Activated CD4-positive, alpha-beta memory T cell treated with anti-CD3 and anti-CD28 coated beads for 36 hours (primary cell): ENCODE results near the gene RGS7. TPM values are rescaled to one million over a fixed set of nuclear protein-coding genes. Genes with fewer than 3 reads are reported as not detected.
"Not testable (repeated sequence)": the region's sequence is repeated elsewhere in the genome, so short reads cannot be mapped to it uniquely, and the experiment has no call there.

ENCODE experiments used
- CTCF ChIA-PET: fragments of 350-600 bp; sonication (Branson Sonifier 250); formaldehyde crosslinking; loops from one replicate; lab custom pipeline; 2021; ENCODE audit warnings: antibody characterized with exemption, inconsistent platforms; lab: Charles Lee
- POLR2A ChIA-PET: fragments of 350-600 bp; sonication (Branson Sonifier 250); formaldehyde crosslinking; loops from one replicate; lab custom pipeline; 2021; ENCODE audit warnings: antibody characterized with exemption; lab: Charles Lee
- DNase-seq: peaks from one replicate; pipeline ENCODE4 v3.0.0-alpha.2; 2020
- H3K27ac Mint-ChIP-seq: one replicate; pipeline ENCODE4 v1.8.0; 2021; ENCODE audit warnings: mixed read lengths
- H3K27me3 Mint-ChIP-seq: one replicate; pipeline ENCODE4 v1.8.0; 2021; ENCODE audit warnings: mixed read lengths
- H3K36me3 Mint-ChIP-seq: one replicate; pipeline ENCODE4 v1.8.0; 2021; ENCODE audit warnings: mixed read lengths
- H3K4me1 Mint-ChIP-seq: one replicate; pipeline ENCODE4 v1.8.0; 2021; ENCODE audit warnings: low read depth, mixed read lengths
- H3K4me3 Mint-ChIP-seq: one replicate; pipeline ENCODE4 v1.8.0; 2021; ENCODE audit warnings: mild to moderate bottlenecking, mixed read lengths
- H3K9me3 Mint-ChIP-seq: one replicate; pipeline ENCODE4 v1.8.0; 2021; ENCODE audit warnings: mixed read lengths
- intact Hi-C: fragments of 100-400 bp; cut with micrococcal nuclease; formaldehyde crosslinking; loops from one replicate; pipeline ENCODE4 v1.15.1; 2023
- total RNA-seq, 2 experiments: library from RNA; stranded (reverse); gene quantifications; one replicate each; pipeline ENCODE4 v1.2.3, GENCODE V29; 2021

Gene RGS7
- total RNA-seq, 2 experiments from 2014 or later: not detected

DNA sequence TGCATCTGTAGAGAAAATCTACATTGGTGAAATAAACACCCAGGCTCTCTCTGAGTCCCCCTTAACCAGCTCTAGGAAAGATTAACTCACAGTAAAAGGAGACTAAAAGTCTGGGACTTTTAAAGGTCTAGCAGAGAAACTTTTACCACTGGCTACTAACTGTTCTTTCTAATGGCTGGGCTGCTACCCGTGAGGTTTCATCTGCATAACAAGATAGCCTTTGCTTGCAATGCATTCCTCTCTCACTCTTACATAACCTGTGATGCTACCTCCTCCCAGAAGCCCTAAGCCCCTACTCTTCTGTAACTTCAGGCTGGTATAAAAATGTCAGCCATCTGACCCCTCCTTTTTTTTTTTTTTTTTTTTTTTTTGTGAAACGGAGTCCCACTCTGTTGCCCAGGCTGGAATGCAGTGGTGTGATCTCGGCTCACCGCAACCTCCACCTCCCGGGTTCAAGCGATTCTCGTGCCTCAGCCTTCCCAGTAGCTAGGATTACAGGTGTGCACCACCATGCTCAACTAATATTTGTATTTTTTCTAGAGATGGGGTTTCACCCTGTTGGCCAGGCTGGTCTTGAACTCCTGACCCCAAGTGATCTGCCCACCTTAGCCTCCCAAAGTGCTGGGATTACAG, 344.2 kb downstream of the RGS7 start:
- intact Hi-C loops: no loop called here
- POLR2A ChIA-PET: no interaction called here
- Mint-ChIP-seq H3K9me3 (peaks cover 15% of the 10 kb centered on the region), H3K4me1 (no peaks in the 10 kb centered on the region), H3K4me3 (no peak overlapping the region), H3K27me3 (no peaks in the 10 kb centered on the region), H3K27ac (no peak overlapping the region), H3K36me3 (no peaks in the 10 kb centered on the region)
- no peak for DNase-seq
- CTCF ChIA-PET: no interaction called here

DNA sequence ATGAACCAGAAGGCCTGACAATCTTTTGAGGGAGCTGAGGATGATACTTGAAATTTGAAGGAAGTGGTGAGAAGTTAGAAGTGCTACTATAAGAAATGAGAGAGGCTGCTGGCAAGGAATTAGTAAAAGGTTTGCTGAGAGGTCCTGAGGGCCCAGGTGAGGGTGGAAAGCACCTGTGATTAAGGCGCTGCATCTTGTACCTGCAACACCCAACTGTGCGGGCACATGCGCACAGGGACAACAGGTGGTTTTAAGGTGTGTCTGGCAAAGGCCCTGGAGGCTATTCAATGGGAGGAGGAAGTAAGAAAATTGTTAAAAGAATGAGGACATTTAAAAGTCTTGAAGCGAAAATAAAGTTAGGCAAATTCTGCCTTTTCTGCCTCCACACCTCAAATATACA, 349.3 kb downstream of the RGS7 start:
- Mint-ChIP-seq H3K27ac (no peak overlapping the region), H3K4me1 (no peaks in the 10 kb centered on the region), H3K9me3 (peaks cover 6% of the 10 kb centered on the region), H3K27me3 (no peaks in the 10 kb centered on the region), H3K4me3 (no peak overlapping the region), H3K36me3 (no peaks in the 10 kb centered on the region)
- intact Hi-C loops: no loop called here
- ChIA-PET CTCF (no interaction called here), POLR2A (no interaction called here)
- no peak for DNase-seq

GRCh38 chr1:240999826-241000225, 357.2 kb downstream of the RGS7 start:
- no peaks in the 10 kb centered on the region for H3K36me3 Mint-ChIP-seq
- H3K4me3 Mint-ChIP-seq: no peak overlapping the region
- H3K27ac Mint-ChIP-seq: no peak overlapping the region
- DNase-seq: no peak
- intact Hi-C loops: no loop called here
- H3K27me3 Mint-ChIP-seq: no peaks in the 10 kb centered on the region
- CTCF ChIA-PET: no interaction called here
- no peaks in the 10 kb centered on the region for H3K4me1 Mint-ChIP-seq
- H3K9me3 Mint-ChIP-seq: peaks cover 2% of the 10 kb centered on the region
- POLR2A ChIA-PET: no interaction called here

DNA sequence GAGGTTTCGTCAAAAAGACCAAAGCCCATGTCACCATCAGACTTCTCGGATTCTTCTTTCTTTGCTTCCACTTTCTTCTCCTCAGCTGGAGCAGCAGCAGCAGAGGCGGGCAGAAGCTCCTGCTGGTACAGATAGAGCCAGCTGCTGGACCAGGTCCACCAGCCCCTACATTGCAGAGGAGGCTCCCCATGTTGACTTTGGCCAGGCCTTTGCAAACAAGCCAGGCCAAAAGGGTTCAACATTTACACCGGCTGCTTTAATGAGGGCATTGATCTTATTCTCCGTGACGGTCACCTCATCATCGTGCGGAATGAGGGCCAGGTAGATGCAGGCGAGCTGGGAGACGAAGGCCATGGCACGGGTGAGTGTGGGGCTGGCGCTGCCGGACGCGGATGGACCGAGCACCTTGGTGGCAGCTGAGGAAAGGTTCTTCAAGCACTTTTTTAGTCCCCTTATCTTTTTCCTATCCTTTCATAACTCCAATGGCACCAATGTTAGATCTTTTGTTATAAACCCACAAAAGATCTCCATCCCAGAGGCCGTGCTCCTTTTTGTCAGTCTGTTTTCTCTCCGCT, 358.5 kb downstream of the RGS7 start:
- intact Hi-C loops: no loop called here
- POLR2A ChIA-PET: no interaction called here

GRCh38 chr1:240998024-240998423, 359.0 kb downstream of the RGS7 start:
- CTCF ChIA-PET: no interaction called here
- POLR2A ChIA-PET: no interaction called here

More for the DNA sequence above, 358.5 kb downstream of the RGS7 start:
- H3K36me3 Mint-ChIP-seq: no peaks in the 10 kb centered on the region
- CTCF ChIA-PET: no interaction called here
- no peaks in the 10 kb centered on the region for H3K27me3 Mint-ChIP-seq
- H3K4me1 Mint-ChIP-seq: no peaks in the 10 kb centered on the region
- H3K4me3 Mint-ChIP-seq: no peak overlapping the region
- H3K27ac Mint-ChIP-seq: no peak overlapping the region
- DNase-seq: no peak
- H3K9me3 Mint-ChIP-seq: no peaks in the 10 kb centered on the region

DNA sequence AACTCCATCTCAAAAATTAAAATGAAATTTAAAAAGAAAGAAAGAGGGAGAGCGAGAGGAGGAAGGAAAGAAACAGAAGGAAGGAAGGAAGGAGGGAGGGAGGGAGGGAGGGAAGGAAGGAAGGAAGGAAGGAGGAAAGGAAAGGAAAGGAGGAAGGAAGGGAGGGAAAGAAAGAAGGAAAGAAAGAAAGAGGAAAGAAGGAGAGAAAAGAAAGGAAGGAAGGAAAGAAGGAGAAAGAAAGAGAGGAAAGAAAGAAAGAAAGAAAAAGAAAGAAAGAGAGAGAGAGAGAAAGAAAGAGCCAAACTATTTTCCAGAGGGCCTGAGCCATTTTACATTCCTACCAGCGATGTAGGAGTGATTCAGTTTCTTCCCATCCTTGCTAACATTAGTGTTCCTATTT, 364.0 kb downstream of the RGS7 start:
- ChIA-PET POLR2A (no interaction called here), CTCF (no interaction called here)
- DNase-seq: no peak
- H3K27ac Mint-ChIP-seq: no peak overlapping the region
- H3K4me1 Mint-ChIP-seq: no peaks in the 10 kb centered on the region
- H3K27me3 Mint-ChIP-seq: no peaks in the 10 kb centered on the region
- H3K4me3 Mint-ChIP-seq: no peak overlapping the region
- no peaks in the 10 kb centered on the region for H3K9me3 Mint-ChIP-seq
- H3K36me3 Mint-ChIP-seq: no peaks in the 10 kb centered on the region
- intact Hi-C loops: no loop called here

More at GRCh38 chr1:240998024-240998423, 359.0 kb downstream of the RGS7 start:
- Mint-ChIP-seq H3K4me1 (no peaks in the 10 kb centered on the region), H3K4me3 (no peak overlapping the region), H3K27me3 (no peaks in the 10 kb centered on the region), H3K36me3 (no peaks in the 10 kb centered on the region), H3K9me3 (no peaks in the 10 kb centered on the region), H3K27ac (no peak overlapping the region)
- intact Hi-C loops: no loop called here
- no peak for DNase-seq

DNA sequence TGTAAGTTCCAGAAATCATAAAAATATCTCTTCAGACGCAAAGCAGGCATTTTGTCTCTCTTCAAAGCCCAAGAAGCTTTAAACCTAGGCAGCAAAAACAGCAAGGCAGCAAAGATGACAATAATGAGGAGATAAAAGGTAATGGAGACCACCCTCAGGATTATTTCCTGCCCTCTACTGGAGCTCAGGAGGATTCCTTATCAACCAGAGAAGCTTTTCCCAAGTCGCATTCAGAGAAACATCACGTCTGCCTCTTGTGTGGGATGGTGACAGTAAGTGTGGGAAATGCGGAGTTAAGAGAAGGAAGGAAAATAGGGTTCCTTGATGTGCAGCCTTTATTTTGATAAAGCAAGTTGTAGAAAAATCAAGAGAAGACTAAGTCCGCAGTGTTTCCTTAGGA, 365.8 kb downstream of the RGS7 start:
- H3K27me3 Mint-ChIP-seq: no peaks in the 10 kb centered on the region
- no peaks in the 10 kb centered on the region for H3K36me3 Mint-ChIP-seq
- intact Hi-C loops: no loop called here
- ChIA-PET POLR2A (no interaction called here), CTCF (no interaction called here)
- H3K27ac Mint-ChIP-seq: no peak overlapping the region
- H3K4me3 Mint-ChIP-seq: no peak overlapping the region
- H3K4me1 Mint-ChIP-seq: no peaks in the 10 kb centered on the region
- H3K9me3 Mint-ChIP-seq: no peaks in the 10 kb centered on the region
- no peak for DNase-seq

DNA sequence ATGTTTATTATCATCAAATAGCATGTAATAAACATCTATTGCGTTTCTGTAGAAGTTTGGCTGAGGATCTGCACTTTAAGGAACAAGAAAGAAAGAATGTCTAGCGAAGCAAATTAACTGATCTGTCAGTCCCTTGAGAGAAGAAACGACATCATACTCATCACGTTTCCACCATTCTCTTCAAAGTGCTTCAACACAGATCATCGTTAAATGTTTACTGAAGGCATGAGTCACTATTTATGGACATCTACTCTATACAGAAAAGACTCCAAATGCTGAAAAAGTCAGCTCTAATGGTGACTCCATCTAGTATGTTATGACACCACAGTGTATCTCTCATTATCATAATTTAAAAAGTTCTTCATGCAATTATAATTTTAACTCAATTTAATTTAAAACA, 369.1 kb downstream of the RGS7 start:
- Mint-ChIP-seq H3K9me3 (no peaks in the 10 kb centered on the region), H3K36me3 (no peaks in the 10 kb centered on the region)
- POLR2A ChIA-PET: no interaction called here

GRCh38 chr1:240985081-240985480, 371.9 kb downstream of the RGS7 start:
- Mint-ChIP-seq H3K4me3 (no peak overlapping the region), H3K27ac (no peak overlapping the region), H3K27me3 (no peaks in the 10 kb centered on the region), H3K36me3 (no peaks in the 10 kb centered on the region), H3K9me3 (no peaks in the 10 kb centered on the region), H3K4me1 (no peaks in the 10 kb centered on the region)
- POLR2A ChIA-PET: no interaction called here
- CTCF ChIA-PET: no interaction called here
- intact Hi-C loops: no loop called here
- DNase-seq: no peak

More for the DNA sequence above, 369.1 kb downstream of the RGS7 start:
- H3K4me3 Mint-ChIP-seq: no peak overlapping the region
- no peaks in the 10 kb centered on the region for H3K27me3 Mint-ChIP-seq
- no peaks in the 10 kb centered on the region for H3K4me1 Mint-ChIP-seq
- CTCF ChIA-PET: no interaction called here
- no peak overlapping the region for H3K27ac Mint-ChIP-seq
- no peak for DNase-seq
- intact Hi-C loops: no loop called here

- no peak for DNase-seq
- Mint-ChIP-seq H3K27ac (no peak overlapping the region), H3K4me3 (no peak overlapping the region), H3K27me3 (no peaks in the 10 kb centered on the region), H3K9me3 (no peaks in the 10 kb centered on the region), H3K36me3 (no peaks in the 10 kb centered on the region), H3K4me1 (no peaks in the 10 kb centered on the region)
- ChIA-PET POLR2A (no interaction called here), CTCF (no interaction called here)
- intact Hi-C loops: no loop called here
Measured at GRCh38 chr1:240980342-240980741, 376.7 kb downstream of the RGS7 start.

DNA sequence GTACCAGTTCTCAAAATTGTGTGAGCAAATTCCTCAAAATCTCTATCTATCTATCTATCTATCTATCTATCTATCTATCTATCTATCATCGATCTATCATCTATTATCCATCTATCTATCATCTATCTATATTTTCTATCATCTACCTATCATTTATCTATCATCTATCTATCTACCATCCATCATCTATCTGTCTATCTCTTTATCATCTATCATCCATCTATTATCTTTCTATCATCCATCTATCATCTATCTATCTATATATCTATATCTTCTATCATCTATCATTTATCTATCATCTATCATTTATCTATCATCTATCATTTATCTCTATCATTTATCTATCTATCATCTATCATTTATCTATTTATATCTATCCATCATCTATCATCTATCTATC, 380.3 kb downstream of the RGS7 start:
- Mint-ChIP-seq H3K27ac (no peak overlapping the region), H3K4me3 (no peak overlapping the region), H3K36me3 (no peaks in the 10 kb centered on the region), H3K27me3 (no peaks in the 10 kb centered on the region), H3K4me1 (no peaks in the 10 kb centered on the region), H3K9me3 (no peaks in the 10 kb centered on the region)
- ChIA-PET CTCF (no interaction called here), POLR2A (no interaction called here)
- DNase-seq: no peak
- intact Hi-C loops: no loop called here

DNA sequence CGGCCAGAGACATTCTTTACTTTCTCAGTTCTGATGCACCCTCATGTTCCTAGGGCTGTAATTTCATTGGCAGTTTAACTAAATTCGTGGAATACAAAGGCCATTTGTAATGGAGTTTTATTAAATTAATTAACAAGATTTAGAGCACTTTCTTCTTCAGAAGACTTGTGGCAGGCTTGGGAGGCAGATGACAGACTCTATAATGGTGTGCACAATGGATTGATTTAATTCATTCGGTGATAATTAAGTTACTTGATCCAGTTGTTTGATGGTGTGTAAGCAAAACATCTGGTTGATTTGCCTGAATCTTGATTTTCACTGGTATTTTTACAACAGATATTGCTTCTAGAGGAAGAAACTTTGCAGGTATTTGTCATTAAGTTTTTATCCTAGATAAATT, 383.1 kb downstream of the RGS7 start:
- no peaks in the 10 kb centered on the region for H3K36me3 Mint-ChIP-seq
- ChIA-PET POLR2A (no interaction called here), CTCF (no interaction called here)
- no peaks in the 10 kb centered on the region for H3K9me3 Mint-ChIP-seq
- H3K27ac Mint-ChIP-seq: no peak overlapping the region
- no peak for DNase-seq
- no peaks in the 10 kb centered on the region for H3K4me1 Mint-ChIP-seq
- H3K27me3 Mint-ChIP-seq: no peaks in the 10 kb centered on the region
- intact Hi-C loops: no loop called here
- H3K4me3 Mint-ChIP-seq: no peak overlapping the region

DNA sequence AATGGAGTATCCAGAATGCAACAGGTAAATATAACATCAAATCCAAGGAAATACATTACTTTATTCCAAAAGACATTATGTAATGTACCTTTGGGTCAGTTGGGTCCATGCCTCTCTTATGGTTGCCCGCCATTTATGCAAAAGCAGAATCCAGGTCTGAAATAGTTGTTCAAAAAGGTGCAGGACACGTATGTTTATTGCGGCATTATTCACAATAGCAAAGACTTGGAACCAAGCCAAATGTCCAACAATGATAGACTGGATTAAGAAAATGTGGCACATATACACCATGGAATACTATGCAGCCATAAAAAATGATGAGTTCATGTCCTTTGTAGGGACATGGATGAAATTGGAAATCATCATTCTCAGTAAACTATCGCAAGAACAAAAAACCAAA, 384.9 kb downstream of the RGS7 start:
- H3K9me3 Mint-ChIP-seq, H3K36me3 Mint-ChIP-seq, H3K4me1 Mint-ChIP-seq, intact Hi-C loops, H3K4me3 Mint-ChIP-seq, CTCF ChIA-PET, POLR2A ChIA-PET, DNase-seq, H3K27ac Mint-ChIP-seq, H3K27me3 Mint-ChIP-seq: not testable (repeated sequence)
